Colonic mucosa (tissue), 4 donors: Measurements from ENCODE around the gene APC2. TPM values are rescaled to one million over a fixed set of nuclear protein-coding genes. Genes with fewer than 3 reads are reported as not detected.

Source experiments
- DNase-seq: peaks from one replicate; pipeline ENCODE4 v3.0.0-alpha.2; 2020
- H3K27ac ChIP-seq: fragments of 200-600 bp; one replicate; pipeline ENCODE4 v1.8.0; 2021
- H3K27me3 ChIP-seq: fragments of 200-600 bp; one replicate; pipeline ENCODE4 v1.8.0; 2021
- H3K36me3 ChIP-seq: fragments of 200-600 bp; one replicate; pipeline ENCODE4 v1.8.0; 2021
- H3K4me1 ChIP-seq: fragments of 200-600 bp; one replicate; pipeline ENCODE4 v1.8.0; 2021; ENCODE audit warnings: mild to moderate bottlenecking
- H3K4me3 ChIP-seq: fragments of 200-600 bp; one replicate; pipeline ENCODE4 v1.8.0; 2021
- H3K9ac ChIP-seq, 2 donors: one replicate each; pipeline ENCODE4 v1.7.0; 2013; ENCODE audit warnings: control low read depth in 2 of 2, low read depth in 2 of 2, low read length in 2 of 2
- H3K9me3 ChIP-seq: fragments of 200-600 bp; one replicate; pipeline ENCODE4 v1.8.0; 2021
- CTCF ChIP-seq: fragments of 200-600 bp; IDR thresholded peaks from one replicate; pipeline ENCODE4 v1.8.0; 2022; ENCODE audit warnings: antibody characterized with exemption, mild to moderate bottlenecking
- intact Hi-C: fragments of 100-400 bp; cut with DNase I; formaldehyde crosslinking; loops from one replicate; pipeline ENCODE4 v1.14.1; 2022
- total RNA-seq, 2 donors: library from RNA; stranded (reverse); fragmentation: NEBNext Ultra II Directional in 1 of 2; extraction: Animal tissue kit (Norgen Biotek cat#: 25700) in 1 of 2; gene quantifications; one replicate each; pipeline ENCODE4 v1.2.1, GENCODE V29; 2021
- donor health status: healthy.
- donor health status: DM: no; HTN: no; CAD: no.
- donor health status: DM: no; HTN: no; CAD: no.

The APC2 gene
- total RNA-seq, 2 donors from 2014 or later: 0.05 to 0.42 TPM

GRCh38 chr19:1520203-1520780 is 70.4 kb downstream of the APC2 start:
- no peak for TF ChIP-seq CTCF
- Histone ChIP-seq H3K9me3 (no peaks in the 10 kb centered on the region), H3K36me3 (no peaks in the 10 kb centered on the region), H3K9ac (no peak overlapping the region), H3K4me1 (no peaks in the 10 kb centered on the region), H3K27ac (no peak overlapping the region), H3K27me3 (peaks cover 28% of the 10 kb centered on the region), H3K4me3 (no peak overlapping the region)
- no peak for DNase-seq
- intact Hi-C loops: no loop called here

- intact Hi-C loops: no loop called here
- H3K27me3 ChIP-seq: peaks cover 39% of the 10 kb centered on the region
- H3K9ac ChIP-seq: no peak overlapping the region
- H3K36me3 ChIP-seq: no peaks in the 10 kb centered on the region
- no peaks in the 10 kb centered on the region for H3K9me3 ChIP-seq
- no peak for TF ChIP-seq CTCF
- no peaks in the 10 kb centered on the region for H3K4me1 ChIP-seq
- no peak for DNase-seq
- no peak overlapping the region for H3K4me3 ChIP-seq
- no peak overlapping the region for H3K27ac ChIP-seq
These were observed 71.7 kb downstream of the APC2 start for GRCh38 chr19:1521636-1522035.

GRCh38 chr19:1522061-1522460 is 72.1 kb downstream of the APC2 start:
- no peak overlapping the region for H3K9ac ChIP-seq
- TF ChIP-seq CTCF: no peak
- DNase-seq: no peak
- H3K9me3 ChIP-seq: no peaks in the 10 kb centered on the region
- intact Hi-C loops: no loop called here
- peaks cover 39% of the 10 kb centered on the region for H3K27me3 ChIP-seq
- no peaks in the 10 kb centered on the region for H3K36me3 ChIP-seq
- no peak overlapping the region for H3K27ac ChIP-seq
- H3K4me3 ChIP-seq: no peak overlapping the region
- no peaks in the 10 kb centered on the region for H3K4me1 ChIP-seq

- H3K4me3 ChIP-seq: no peak overlapping the region
- no peaks in the 10 kb centered on the region for H3K9me3 ChIP-seq
- H3K27ac ChIP-seq: no peak overlapping the region
- no peak for TF ChIP-seq CTCF
- no peaks in the 10 kb centered on the region for H3K36me3 ChIP-seq
- intact Hi-C loops: no loop called here
- no peaks in the 10 kb centered on the region for H3K4me1 ChIP-seq
- DNase-seq: no peak
- peaks cover 40% of the 10 kb centered on the region for H3K27me3 ChIP-seq
- H3K9ac ChIP-seq: no peak overlapping the region
These were observed 72.9 kb downstream of the APC2 start for GRCh38 chr19:1522838-1523237.

Other genes starting within 250 kb of the APC2 start
- 100 to 1,000 TPM in 1 of 2 donors, 10 to 100 TPM in 1; 76.3 to 103 TPM for gene STK11, start 244.3 kb upstream of the APC2 start, total RNA-seq
- under 1 TPM; 0.22 to 0.48 TPM for gene CBARP, start 212.1 kb upstream of the APC2 start, total RNA-seq
- gene ATP5F1D, start 208.4 kb upstream of the APC2 start, total RNA-seq: 100 to 1,000 TPM; 359 to 627 TPM
- 100 to 1,000 TPM; 172 to 177 TPM for gene MIDN, start 201.5 kb upstream of the APC2 start, total RNA-seq
- gene CIRBP, start 180.8 kb upstream of the APC2 start, total RNA-seq: 100 to 1,000 TPM; 163 to 179 TPM
- gene FAM174C, start 174.6 kb upstream of the APC2 start, total RNA-seq: 100 to 1,000 TPM in 1 of 2 donors, 10 to 100 TPM in 1; 41.8 to 114 TPM
- gene EFNA2, start 164.2 kb upstream of the APC2 start, total RNA-seq: 10 to 100 TPM; 72.8 to 86.1 TPM
- 100 to 1,000 TPM; 192 to 244 TPM for gene NDUFS7, start 66.2 kb upstream of the APC2 start, total RNA-seq
- gene GAMT, start 48.6 kb upstream of the APC2 start, total RNA-seq: 1 to 10 TPM; 3.3 to 3.7 TPM
- 100 to 1,000 TPM in 1 of 2 donors, 10 to 100 TPM in 1; 92.9 to 210 TPM for gene DAZAP1, start 42.5 kb upstream of the APC2 start, total RNA-seq
- 1,000 to 10,000 TPM; 1,055 to 1,445 TPM for gene RPS15, start 11.7 kb upstream of the APC2 start, total RNA-seq
- gene C19orf25, start 29.1 kb downstream of the APC2 start, total RNA-seq: 10 to 100 TPM; 27.3 to 46.9 TPM
- gene PCSK4, start 40.2 kb downstream of the APC2 start, total RNA-seq: 1 to 10 TPM; 4.1 to 5.8 TPM
- 1 to 10 TPM; 5.0 to 6.4 TPM for gene REEP6, start 41.1 kb downstream of the APC2 start, total RNA-seq
- gene ADAMTSL5, start 62.9 kb downstream of the APC2 start, total RNA-seq: 1 to 10 TPM; 2.2 to 7.3 TPM
- gene PLK5, start 74.0 kb downstream of the APC2 start, total RNA-seq: not detected
- gene MEX3D, start 118.2 kb downstream of the APC2 start, total RNA-seq: 10 to 100 TPM; 31.9 to 54.3 TPM
- 100 to 1,000 TPM in 1 of 2 donors, 10 to 100 TPM in 1; 44.9 to 109 TPM for gene MBD3, start 142.7 kb downstream of the APC2 start, total RNA-seq
- gene UQCR11, start 155.3 kb downstream of the APC2 start, total RNA-seq: 100 to 1,000 TPM; 325 to 336 TPM
- gene TCF3, start 202.5 kb downstream of the APC2 start, total RNA-seq: 100 to 1,000 TPM in 1 of 2 donors, 10 to 100 TPM in 1; 64.2 to 114 TPM